Activated T-helper 2 cell treated with anti-CD3 and anti-CD28 coated beads, Interferon-gamma antibody, Interleukin-2, Interleukin-4, amounts not matched to agents 10 μg/mL and 5 μg/mL and 100 μg/mL, durations not matched to agents 14 hours and 24 hours and 36 hours (primary cell): ENCODE data around the gene SERPINB8. TPM values are rescaled to one million over a fixed set of nuclear protein-coding genes. Genes with fewer than 3 reads are reported as not detected.

ENCODE experiments used
- DNase-seq: peaks from one replicate; pipeline ENCODE4 v3.0.0; 2021; ENCODE audit warnings: low spot score
- H3K27ac Mint-ChIP-seq: one replicate; pipeline ENCODE4 v1.8.0; 2021; ENCODE audit warnings: mixed read lengths
- H3K27me3 Mint-ChIP-seq: one replicate; pipeline ENCODE4 v1.8.0; 2021; ENCODE audit warnings: low read depth, mixed read lengths
- H3K36me3 Mint-ChIP-seq: one replicate; pipeline ENCODE4 v1.8.0; 2021; ENCODE audit warnings: low read depth, mixed read lengths
- H3K4me1 Mint-ChIP-seq: one replicate; pipeline ENCODE4 v1.8.0; 2021; ENCODE audit warnings: low read depth, mixed read lengths
- H3K4me3 Mint-ChIP-seq: one replicate; pipeline ENCODE4 v1.8.0; 2021; ENCODE audit warnings: low read depth, mild to moderate bottlenecking, moderate library complexity, mixed read lengths
- H3K9me3 Mint-ChIP-seq: one replicate; pipeline ENCODE4 v1.8.0; 2021; ENCODE audit warnings: mixed read lengths
- intact Hi-C: fragments of 100-400 bp; cut with micrococcal nuclease; formaldehyde crosslinking; loops from one replicate; pipeline ENCODE4 v1.15.1; 2023
- total RNA-seq: library from RNA; stranded (reverse); gene quantifications from 2 replicates; pipeline ENCODE4 v1.2.3, GENCODE V29; 2022

SERPINB8 gene
- total RNA-seq, 1 donor from 2014 or later, result 19.0 TPM

GRCh38 chr18:63997041-63997440 lies 27.2 kb downstream of the SERPINB8 start:
- Mint-ChIP-seq H3K4me3 (no peak overlapping the region), H3K9me3 (peaks cover 11% of the 10 kb centered on the region), H3K27ac (no peak overlapping the region), H3K36me3 (no peaks in the 10 kb centered on the region), H3K4me1 (peaks cover 3% of the 10 kb centered on the region), H3K27me3 (no peaks in the 10 kb centered on the region)
- intact Hi-C loops, result no loop called here
- DNase-seq, result no peak

GRCh38 chr18:63997606-63998005 lies 27.7 kb downstream of the SERPINB8 start:
- intact Hi-C loops, result no loop called here
- no peak overlapping the region for H3K27ac Mint-ChIP-seq
- peaks cover 11% of the 10 kb centered on the region for H3K9me3 Mint-ChIP-seq
- no peaks in the 10 kb centered on the region for H3K36me3 Mint-ChIP-seq
- no peaks in the 10 kb centered on the region for H3K27me3 Mint-ChIP-seq
- no peak overlapping the region for H3K4me3 Mint-ChIP-seq
- H3K4me1 Mint-ChIP-seq, result peaks cover under 1% of the 10 kb centered on the region
- DNase-seq, result no peak

- intact Hi-C loops, result no loop called here
- Mint-ChIP-seq H3K4me1 (no peaks in the 10 kb centered on the region), H3K27ac (no peak overlapping the region), H3K4me3 (no peak overlapping the region), H3K9me3 (peaks cover 11% of the 10 kb centered on the region), H3K36me3 (no peaks in the 10 kb centered on the region), H3K27me3 (no peaks in the 10 kb centered on the region)
- DNase-seq, result no peak
Observed at GRCh38 chr18:63999871-64000270, 30.0 kb downstream of the SERPINB8 start.

GRCh38 chr18:64002581-64002980 lies 32.7 kb downstream of the SERPINB8 start:
- H3K27ac Mint-ChIP-seq, result no peak overlapping the region

GRCh38 chr18:64009305-64009704 lies 39.4 kb downstream of the SERPINB8 start:
- Mint-ChIP-seq H3K4me1 (no peaks in the 10 kb centered on the region), H3K27me3 (no peaks in the 10 kb centered on the region), H3K9me3 (no peaks in the 10 kb centered on the region), H3K36me3 (no peaks in the 10 kb centered on the region), H3K27ac (no peak overlapping the region), H3K4me3 (no peak overlapping the region)
- DNase-seq, result no peak
- intact Hi-C loops, result no loop called here

More at GRCh38 chr18:64002581-64002980, 32.7 kb downstream of the SERPINB8 start:
- H3K36me3 Mint-ChIP-seq, result no peaks in the 10 kb centered on the region
- H3K9me3 Mint-ChIP-seq, result no peaks in the 10 kb centered on the region
- no peaks in the 10 kb centered on the region for H3K4me1 Mint-ChIP-seq
- intact Hi-C loops, result no loop called here
- no peak for DNase-seq
- H3K4me3 Mint-ChIP-seq, result no peak overlapping the region
- H3K27me3 Mint-ChIP-seq, result no peaks in the 10 kb centered on the region

- Mint-ChIP-seq H3K4me3 (no peak overlapping the region), H3K9me3 (no peaks in the 10 kb centered on the region), H3K36me3 (no peaks in the 10 kb centered on the region), H3K27me3 (peaks cover 1% of the 10 kb centered on the region), H3K27ac (no peak overlapping the region), H3K4me1 (no peaks in the 10 kb centered on the region)
- intact Hi-C loops, result no loop called here
- no peak for DNase-seq
Observed at GRCh38 chr18:64011513-64011912, 41.6 kb downstream of the SERPINB8 start.

GRCh38 chr18:64017870-64018269 lies 48.0 kb downstream of the SERPINB8 start:
- H3K4me3 Mint-ChIP-seq, result no peak overlapping the region
- intact Hi-C loops, result no loop called here
- no peaks in the 10 kb centered on the region for H3K9me3 Mint-ChIP-seq
- H3K36me3 Mint-ChIP-seq, result no peaks in the 10 kb centered on the region
- no peak for DNase-seq
- H3K27me3 Mint-ChIP-seq, result peaks cover 4% of the 10 kb centered on the region
- H3K27ac Mint-ChIP-seq, result no peak overlapping the region
- no peaks in the 10 kb centered on the region for H3K4me1 Mint-ChIP-seq

GRCh38 chr18:64019922-64020756 lies 50.3 kb downstream of the SERPINB8 start:
- peaks cover 4% of the 10 kb centered on the region for H3K27me3 Mint-ChIP-seq
- no peaks in the 10 kb centered on the region for H3K9me3 Mint-ChIP-seq
- H3K27ac Mint-ChIP-seq, result no peak overlapping the region
- intact Hi-C loops, result no loop called here
- no peaks in the 10 kb centered on the region for H3K4me1 Mint-ChIP-seq
- no peak overlapping the region for H3K4me3 Mint-ChIP-seq
- DNase-seq, result no peak
- H3K36me3 Mint-ChIP-seq, result no peaks in the 10 kb centered on the region

GRCh38 chr18:64026350-64026749 lies 56.5 kb downstream of the SERPINB8 start:
- no peaks in the 10 kb centered on the region for H3K9me3 Mint-ChIP-seq
- no peaks in the 10 kb centered on the region for H3K4me1 Mint-ChIP-seq
- H3K4me3 Mint-ChIP-seq, result no peak overlapping the region
- intact Hi-C loops, result no loop called here
- H3K36me3 Mint-ChIP-seq, result no peaks in the 10 kb centered on the region
- DNase-seq, result no peak
- no peaks in the 10 kb centered on the region for H3K27me3 Mint-ChIP-seq
- no peak overlapping the region for H3K27ac Mint-ChIP-seq

GRCh38 chr18:64027931-64028695 lies 58.2 kb downstream of the SERPINB8 start:
- no peaks in the 10 kb centered on the region for H3K4me1 Mint-ChIP-seq
- no peaks in the 10 kb centered on the region for H3K9me3 Mint-ChIP-seq
- no peak overlapping the region for H3K27ac Mint-ChIP-seq
- H3K27me3 Mint-ChIP-seq, result no peaks in the 10 kb centered on the region
- no peaks in the 10 kb centered on the region for H3K36me3 Mint-ChIP-seq
- H3K4me3 Mint-ChIP-seq, result no peak overlapping the region
- no peak for DNase-seq
- intact Hi-C loops, result no loop called here

- Mint-ChIP-seq H3K4me1 (no peaks in the 10 kb centered on the region), H3K4me3 (no peak overlapping the region), H3K36me3 (no peaks in the 10 kb centered on the region), H3K27me3 (no peaks in the 10 kb centered on the region), H3K9me3 (no peaks in the 10 kb centered on the region), H3K27ac (no peak overlapping the region)
- DNase-seq, result no peak
- intact Hi-C loops, result no loop called here
Observed at GRCh38 chr18:64029096-64029495, 59.2 kb downstream of the SERPINB8 start.

- no peak overlapping the region for H3K27ac Mint-ChIP-seq
- H3K36me3 Mint-ChIP-seq, result no peaks in the 10 kb centered on the region
- H3K27me3 Mint-ChIP-seq, result no peaks in the 10 kb centered on the region
- DNase-seq, result no peak
- H3K9me3 Mint-ChIP-seq, result no peaks in the 10 kb centered on the region
- H3K4me1 Mint-ChIP-seq, result no peaks in the 10 kb centered on the region
- intact Hi-C loops, result no loop called here
- no peak overlapping the region for H3K4me3 Mint-ChIP-seq
Observed at GRCh38 chr18:64031411-64031810, 61.5 kb downstream of the SERPINB8 start.

GRCh38 chr18:64032312-64032711 lies 62.4 kb downstream of the SERPINB8 start:
- H3K4me1 Mint-ChIP-seq, result no peaks in the 10 kb centered on the region
- H3K27ac Mint-ChIP-seq, result no peak overlapping the region
- H3K4me3 Mint-ChIP-seq, result no peak overlapping the region
- no peaks in the 10 kb centered on the region for H3K36me3 Mint-ChIP-seq
- H3K9me3 Mint-ChIP-seq, result no peaks in the 10 kb centered on the region
- intact Hi-C loops, result no loop called here
- DNase-seq, result no peak
- H3K27me3 Mint-ChIP-seq, result no peaks in the 10 kb centered on the region
